Effector CD8-positive, alpha-beta T cell (primary cell): Measurements from ENCODE around the gene TSPAN33.
"Not testable (repeated sequence)": the region's sequence is repeated elsewhere in the genome, so short reads cannot be mapped to it uniquely, and the experiment has no call there.

Experiments used
- DNase-seq: peaks from one replicate; lab custom pipeline; 2025; lab: John Stamatoyannopoulos, UW

TSPAN33 gene

DNA sequence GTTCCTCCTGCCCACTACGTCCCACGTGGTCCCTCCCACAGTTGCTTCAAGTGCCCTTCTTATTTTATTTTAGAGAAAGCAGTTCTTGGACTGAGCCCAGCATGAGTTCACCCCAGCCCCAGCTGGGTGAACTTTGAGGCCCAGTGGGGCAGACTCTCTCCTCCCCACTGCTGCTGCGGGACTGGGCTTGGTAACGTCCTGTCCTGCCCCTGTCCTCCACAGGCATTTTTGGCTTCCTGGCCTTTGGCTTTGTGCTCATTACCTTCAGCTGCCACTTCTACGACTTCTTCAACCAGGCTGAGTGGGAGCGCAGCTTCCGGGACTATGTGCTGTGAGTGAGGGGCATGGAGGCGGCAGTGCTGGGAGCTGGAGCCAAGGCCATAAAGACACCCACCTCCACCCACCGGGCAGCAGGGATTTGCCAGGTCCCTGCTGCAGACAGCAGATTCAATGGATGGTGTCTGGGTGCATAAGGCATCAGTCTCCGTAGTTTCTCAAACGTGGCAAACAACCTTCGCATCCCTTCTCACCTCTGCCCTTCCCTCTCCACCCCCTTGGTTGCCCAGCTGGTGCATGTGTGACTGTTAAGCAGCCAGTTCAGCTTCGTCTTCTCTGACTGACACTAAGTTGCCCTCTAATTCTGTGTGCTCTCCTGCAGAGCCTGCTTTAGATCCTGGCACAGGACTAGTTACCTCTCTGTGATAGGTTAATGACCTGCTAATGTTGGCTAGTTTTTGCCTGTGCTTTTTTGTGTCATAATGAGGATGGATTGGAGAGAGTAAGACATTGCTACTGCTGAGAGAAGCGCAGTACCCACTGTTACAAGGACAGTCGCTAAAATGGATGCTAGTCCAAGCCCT lies 64.8 kb downstream of the TSPAN33 start:
- DNase-seq: no peak

DNA sequence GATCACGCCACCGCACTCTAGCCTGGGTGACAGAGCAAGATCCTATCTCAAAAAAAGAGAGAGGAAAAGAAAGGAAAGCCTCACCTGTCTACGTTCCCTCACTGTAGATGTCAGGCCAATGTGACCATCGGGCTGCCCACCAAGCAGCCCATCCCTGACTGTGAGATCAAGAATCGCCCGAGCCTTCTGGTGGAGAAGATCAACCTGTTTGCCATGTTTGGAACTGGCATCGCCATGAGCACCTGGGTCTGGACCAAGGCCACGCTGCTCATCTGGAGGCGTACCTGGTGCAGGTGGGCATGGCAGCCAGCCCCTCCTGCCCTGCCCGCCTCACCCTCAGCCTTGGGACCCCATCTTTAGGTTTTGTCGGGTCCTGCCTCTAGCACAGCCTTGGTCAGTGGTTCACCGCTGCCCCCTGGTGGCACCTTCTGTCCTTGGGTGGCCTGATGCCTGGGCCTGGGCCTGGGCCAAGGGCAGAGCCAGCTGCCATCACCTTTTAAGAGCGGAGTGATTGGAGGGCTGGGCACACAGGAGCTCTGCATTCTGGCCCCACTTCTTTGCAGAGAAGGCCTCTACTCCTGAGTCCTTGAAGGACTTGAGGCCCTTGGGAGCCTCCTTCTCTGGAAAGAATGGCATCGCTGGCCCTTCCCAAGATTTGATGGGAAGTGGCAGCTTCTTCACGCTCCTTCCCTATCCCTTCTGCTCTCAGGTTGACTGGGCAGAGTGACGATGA lies 65.9 kb downstream of the TSPAN33 start:
- DNase-seq: peak; percentile 56

DNA sequence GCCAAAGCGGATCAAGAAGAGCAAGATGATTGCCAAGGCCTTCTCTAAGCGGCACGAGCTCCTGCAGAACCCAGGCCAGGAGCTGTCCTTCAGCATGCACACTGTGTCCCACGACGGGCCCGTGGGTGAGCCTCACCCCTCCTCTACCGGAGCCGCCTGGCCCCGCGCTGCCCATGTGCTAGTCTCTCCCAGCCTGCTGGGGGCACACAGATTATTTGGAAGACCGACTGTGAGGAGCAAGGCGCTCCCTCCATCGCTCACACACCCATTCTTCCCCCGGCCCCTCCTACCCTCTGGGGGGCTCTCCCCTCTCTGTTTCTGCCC lies 66.4 kb downstream of the TSPAN33 start:
- no peak for DNase-seq

DNA sequence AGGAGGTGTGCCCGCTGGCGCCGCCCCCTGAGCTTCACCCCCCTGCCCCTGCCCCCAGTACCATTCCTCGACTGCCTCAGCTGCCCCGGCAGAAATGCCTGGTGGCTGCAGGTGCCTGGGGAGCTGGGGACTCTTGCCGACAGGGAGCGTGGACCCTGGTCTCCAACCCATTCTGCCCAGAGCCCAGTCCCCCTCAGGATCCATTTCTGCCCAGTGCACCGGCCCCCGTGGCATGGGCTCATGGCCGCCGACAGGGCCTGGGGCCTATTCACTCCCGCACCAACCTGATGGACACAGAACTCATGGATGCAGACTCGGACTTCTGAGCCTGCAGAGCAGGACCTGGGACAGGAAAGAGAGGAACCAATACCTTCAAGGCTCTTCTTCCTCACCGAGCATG lies 67.6 kb downstream of the TSPAN33 start:
- DNase-seq: no peak

DNA sequence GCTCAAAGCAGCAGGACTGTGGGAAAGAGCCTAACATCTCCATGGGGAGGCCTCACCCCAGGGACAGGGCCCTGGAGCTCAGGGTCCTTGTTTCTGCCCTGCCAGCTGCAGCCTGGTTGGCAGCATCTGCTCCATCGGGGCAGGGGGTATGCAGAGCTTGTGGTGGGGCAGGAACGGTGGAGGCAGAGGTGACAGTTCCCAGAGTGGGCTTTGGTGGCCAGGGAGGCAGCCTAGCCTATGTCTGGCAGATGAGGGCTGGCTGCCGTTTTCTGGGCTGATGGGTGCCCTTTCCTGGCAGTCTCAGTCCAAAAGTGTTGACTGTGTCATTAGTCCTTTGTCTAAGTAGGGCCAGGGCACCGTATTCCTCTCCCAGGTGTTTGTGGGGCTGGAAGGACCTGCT lies 68.1 kb downstream of the TSPAN33 start:
- no peak for DNase-seq

DNA sequence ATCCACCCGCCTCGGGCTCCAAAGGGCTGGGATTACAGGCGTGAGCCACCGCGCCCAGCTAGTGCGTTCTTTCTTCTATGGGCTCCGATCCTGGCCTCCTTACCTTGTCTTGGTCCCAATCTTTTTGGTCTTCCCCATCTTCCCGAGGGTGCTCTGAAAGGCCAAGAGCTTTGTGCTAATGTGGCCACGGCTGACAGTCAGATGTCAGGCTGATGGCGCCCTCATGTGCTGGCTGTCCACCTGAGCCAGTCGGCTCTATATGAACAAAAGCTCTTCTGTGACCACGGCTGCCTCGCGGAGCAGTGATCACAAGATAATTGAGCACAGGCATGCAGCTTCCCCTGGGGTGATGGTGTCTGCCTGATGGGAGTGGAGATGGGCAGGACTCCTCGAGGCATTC lies 69.3 kb downstream of the TSPAN33 start:
- DNase-seq: no peak

DNA sequence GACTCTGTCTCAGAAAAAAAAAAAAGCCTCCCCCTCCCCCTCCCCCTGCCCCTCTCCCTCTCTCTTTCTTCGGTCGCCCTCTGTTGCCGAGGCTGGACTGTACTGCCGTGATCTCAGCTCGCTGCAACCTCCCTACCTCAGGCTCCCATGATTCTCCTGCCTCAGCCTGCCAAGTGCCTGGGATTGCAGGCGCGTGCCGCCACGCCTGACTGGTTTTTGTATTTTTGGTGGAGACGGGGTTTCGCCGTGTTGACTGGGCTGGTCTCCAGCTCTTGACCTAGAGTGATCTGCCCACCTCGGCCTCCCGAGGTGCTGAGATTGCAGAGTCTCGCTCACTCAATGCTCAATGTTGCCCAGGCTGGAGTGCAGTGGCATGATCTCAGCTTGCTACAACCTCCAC lies 71.2 kb downstream of the TSPAN33 start:
- DNase-seq: not testable (repeated sequence)

DNA sequence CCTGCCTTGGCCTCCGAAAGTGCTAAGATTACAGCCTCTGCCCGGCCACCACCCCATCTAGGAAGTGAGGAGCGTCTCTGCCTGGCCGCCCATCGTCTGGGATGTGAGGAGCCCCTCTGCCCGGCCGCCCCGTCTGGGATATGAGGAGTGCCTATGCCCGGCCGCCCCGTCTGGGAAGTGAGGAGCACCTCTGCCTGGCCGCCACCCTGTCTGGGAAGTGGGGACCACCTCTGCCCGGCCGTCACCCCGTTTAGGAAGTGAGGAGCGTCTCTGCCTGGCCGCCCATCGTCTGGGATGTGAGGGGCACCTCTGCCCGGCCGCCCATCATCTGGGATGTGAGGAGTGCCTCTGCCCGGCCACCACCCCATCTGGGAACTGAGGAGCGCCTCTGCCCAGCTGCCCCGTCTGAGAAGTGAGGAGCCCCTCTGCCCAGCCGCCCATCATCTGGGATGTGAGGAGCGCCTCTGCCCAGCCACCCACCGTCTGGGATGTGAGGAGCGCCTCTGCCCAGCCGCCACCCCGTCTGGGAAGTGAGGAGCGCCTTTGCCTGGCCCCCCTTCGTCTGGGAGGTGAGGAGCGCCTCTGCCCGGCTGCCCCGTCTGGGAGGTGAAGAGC lies 71.7 kb downstream of the TSPAN33 start:
- not testable (repeated sequence) for DNase-seq

DNA sequence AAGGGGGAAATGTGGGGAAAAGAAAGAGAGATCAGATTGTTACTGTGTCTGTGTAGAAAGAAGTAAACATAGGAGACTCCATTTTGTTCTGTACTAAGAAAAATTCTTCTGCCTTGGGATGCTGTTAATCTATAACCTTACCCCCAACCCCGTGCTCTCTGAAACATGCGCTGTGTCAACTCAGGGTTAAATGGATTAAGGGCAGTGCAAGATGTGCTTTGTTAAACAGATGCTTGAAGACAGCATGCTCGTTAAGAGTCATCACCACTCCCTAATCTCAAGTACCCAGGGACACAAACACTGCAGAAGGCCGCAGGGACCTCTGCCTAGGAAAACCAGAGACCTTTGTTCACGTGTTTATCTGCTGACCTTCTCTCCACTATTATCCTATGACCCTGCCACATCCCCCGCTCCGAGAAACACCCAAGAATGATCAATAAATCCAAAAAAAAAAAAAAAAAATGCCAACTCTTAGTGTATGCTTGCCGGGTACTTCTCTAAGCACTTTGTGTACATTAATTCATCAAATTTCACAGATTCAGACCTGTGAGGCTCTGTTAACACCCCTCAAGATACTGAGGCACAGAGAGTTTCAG lies 72.4 kb downstream of the TSPAN33 start:
- not testable (repeated sequence) for DNase-seq

DNA sequence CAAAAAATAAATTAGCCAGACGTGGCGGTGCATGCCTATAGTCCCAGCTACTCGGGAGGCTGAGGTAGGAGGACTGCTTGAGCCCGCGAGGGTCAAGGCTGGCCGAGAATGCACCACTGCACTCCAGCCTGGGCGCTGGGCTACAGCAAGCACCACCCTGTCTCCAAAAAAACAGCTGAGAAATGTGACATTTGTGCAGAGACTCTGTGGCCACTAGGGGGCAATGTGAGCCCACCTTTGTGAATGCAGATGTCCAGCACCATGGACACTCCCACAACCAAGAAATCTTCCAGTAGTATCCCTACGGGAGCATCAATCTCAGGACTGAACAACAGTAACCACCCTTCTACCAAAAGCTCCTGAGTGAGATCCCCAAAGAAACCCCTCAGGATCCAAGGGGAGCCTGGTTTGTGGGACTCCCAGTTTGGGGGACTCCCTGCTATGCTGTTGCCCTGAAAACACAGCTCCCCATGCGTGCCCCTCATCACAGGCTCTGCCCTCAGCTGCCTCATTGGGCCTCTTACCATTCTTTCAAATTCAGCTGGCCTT lies 74.1 kb downstream of the TSPAN33 start:
- DNase-seq: peak; percentile 71

DNA sequence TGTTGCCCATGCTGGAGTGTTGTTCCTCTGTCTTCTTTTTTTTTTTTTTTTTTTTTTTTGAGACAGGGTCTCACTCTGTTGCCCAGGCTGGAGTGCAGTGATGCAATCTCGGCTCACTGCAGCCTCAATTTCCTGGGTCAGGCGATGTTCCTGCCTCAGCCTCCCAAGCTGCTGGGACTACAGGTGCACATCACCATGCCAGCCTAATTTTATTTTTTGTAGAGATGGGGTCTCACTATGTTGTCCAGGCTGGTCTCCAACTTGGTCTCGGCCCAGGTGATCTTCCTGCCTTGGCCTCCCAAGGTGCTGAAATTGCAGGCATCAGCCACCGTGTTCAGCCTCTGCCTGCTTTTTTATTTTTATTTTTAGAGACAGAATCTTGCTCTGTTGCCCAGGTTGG lies 74.7 kb downstream of the TSPAN33 start:
- DNase-seq: not testable (repeated sequence)
